A549 (cell line): Measurements from ENCODE around the gene CCN6. TPM values are rescaled to one million over a fixed set of nuclear protein-coding genes. Genes with fewer than 3 reads are reported as not detected.

Source experiments
- ATAC-seq, 2 experiments: fragments of 200-7000 bp in 1 of 2; fragments of >200 bp in 1 of 2; cut with Nextera tagmentation in 1 of 2; cut with Tn5 transposase in 1 of 2; 3 replicates each; pipeline versions ENCODE4 v1.8.0 to v1.9.1; 2018 to 2020; ENCODE audit warnings: mild to moderate bottlenecking in 1 of 2, moderate library complexity in 1 of 2
- CTCF ChIA-PET: fragments of 300-600 bp; sonication (Branson Sonifier 250); formaldehyde crosslinking; extraction: SDS; loops from one replicate; lab custom pipeline; 2021; ENCODE audit warnings: antibody characterized with exemption, inconsistent platforms; lab: Yijun Ruan, JAX
- POLR2A ChIA-PET: fragments of 350-600 bp; formaldehyde crosslinking; extraction: SDS; loops from one replicate; lab custom pipeline; 2021; ENCODE audit warnings: antibody characterized with exemption, inconsistent platforms; lab: Yijun Ruan, JAX
- DNase-seq, 2 experiments: peaks; one replicate each; pipeline versions ENCODE4 v3.0.0 to v3.0.0-alpha.2; 2011 to 2016; ENCODE audit warnings: low read depth in 1 of 2, low spot score in 1 of 2
- FAIRE-seq: peaks from 2 replicates; lab custom pipeline; 2011; peaks lifted over from hg19 to GRCh38; lab: Jason Lieb, UNC
- H3K27ac ChIP-seq, 2 experiments: fragments of >200 bp; sonication (Bioruptor Twin); formaldehyde crosslinking; 3 replicates each; pipeline ENCODE4 v1.5.1; 2016 to 2017
- H3K4me1 ChIP-seq: fragments of >200 bp; sonication (Bioruptor Twin); formaldehyde crosslinking; 3 replicates; pipeline ENCODE4 v1.6.1; 2016
- H3K4me2 ChIP-seq: fragments of >200 bp; sonication (Bioruptor Twin); formaldehyde crosslinking; 3 replicates; pipeline ENCODE4 v1.6.1; 2016
- H3K4me3 ChIP-seq: fragments of >200 bp; sonication (Bioruptor Twin); formaldehyde crosslinking; 3 replicates; pipeline ENCODE4 v1.5.1; 2016
- H3K9me3 ChIP-seq: fragments of >200 bp; sonication (Bioruptor Twin); formaldehyde crosslinking; 3 replicates; pipeline ENCODE4 v1.6.1; 2016
- CBX2 ChIP-seq: fragments of 200-600 bp; sonication (generic); IDR thresholded peaks from 2 replicates; pipeline ENCODE4 v1.6.1; 2016; ENCODE audit warnings: low read depth, mild to moderate bottlenecking, borderline replicate concordance
- CEBPB ChIP-seq, 2 experiments: fragments of >200 bp in 1 of 2; sonication (Bioruptor Twin) in 1 of 2; formaldehyde crosslinking in 1 of 2; IDR thresholded peaks; 2 replicates each; pipeline ENCODE4 v1.6.1; 2012 to 2016
- CHD2 ChIP-seq: fragments of 150-350 bp; IDR thresholded peaks from 2 replicates; pipeline ENCODE4 v1.6.1; 2014; ENCODE audit warnings: low read length; ENCODE audit not compliant: partially characterized antibody
- EHF ChIP-seq: fragments of 250-450 bp; sonication (Bioruptor Pico); IDR thresholded peaks from 2 replicates; pipeline ENCODE4 v1.5.0; 2020; ENCODE audit warnings: mild to moderate bottlenecking
- EHMT2 ChIP-seq: fragments of 200-600 bp; sonication (generic); IDR thresholded peaks from 2 replicates; pipeline ENCODE4 v1.6.1; 2016; ENCODE audit warnings: antibody characterized with exemption, low read depth, mild to moderate bottlenecking, moderate library complexity
- FOSL2 ChIP-seq, 2 experiments: fragments of 450-650 bp in 1 of 2; fragments of >200 bp in 1 of 2; sonication (Bioruptor Twin) in 1 of 2; formaldehyde crosslinking; IDR thresholded peaks; 2 replicates each; pipeline versions ENCODE4 v1.5.0 to v1.6.1; 2016 to 2020; ENCODE audit warnings: mild to moderate bottlenecking in 1 of 2, moderate library complexity in 1 of 2
- FOXS1 ChIP-seq: fragments of 250-450 bp; sonication (Bioruptor Pico); IDR thresholded peaks from 2 replicates; pipeline ENCODE4 v1.5.0; 2020; ENCODE audit warnings: mild to moderate bottlenecking, moderate library complexity
- HES2 ChIP-seq: fragments of >200 bp; sonication (Bioruptor Twin); formaldehyde crosslinking; IDR thresholded peaks from 2 replicates; pipeline ENCODE4 v1.6.1; 2016
- MAFK ChIP-seq: fragments of 450-650 bp; IDR thresholded peaks from 2 replicates; pipeline ENCODE4 v1.6.1; 2014; ENCODE audit not compliant: partially characterized antibody
- MAX ChIP-seq: IDR thresholded peaks from 2 replicates; pipeline ENCODE4 v1.6.1; 2012
- MYC ChIP-seq: IDR thresholded peaks from 2 replicates; pipeline ENCODE4 v1.6.1; 2012; ENCODE audit warnings: mild to moderate bottlenecking, inconsistent platforms, low read length, improper control_type of control experiment, borderline replicate concordance
- PHF8 ChIP-seq: fragments of 200-600 bp; sonication (generic); IDR thresholded peaks from 2 replicates; pipeline ENCODE4 v1.6.1; 2016; ENCODE audit warnings: low read depth, mild to moderate bottlenecking, antibody characterized with exemption, moderate library complexity, borderline replicate concordance
- POLR2A ChIP-seq: IDR thresholded peaks from 2 replicates; pipeline ENCODE4 v1.6.1; 2012; ENCODE audit warnings: mild to moderate bottlenecking, low read length
- POLR2AphosphoS2 ChIP-seq: conservative IDR thresholded peaks from 2 replicates; pipeline ENCODE4 v1.6.1; 2012; ENCODE audit warnings: low read length, improper control_type of control experiment, inconsistent platforms
- TFCP2L1 ChIP-seq: fragments of 250-450 bp; sonication (Bioruptor Pico); IDR thresholded peaks from 2 replicates; pipeline ENCODE4 v1.5.0; 2021; ENCODE audit warnings: mild to moderate bottlenecking
- ZC3H11A ChIP-seq: fragments of 450-650 bp; IDR thresholded peaks from 2 replicates; pipeline ENCODE4 v1.6.1; 2014; ENCODE audit warnings: antibody characterized with exemption, mild to moderate bottlenecking
- ZNF302 ChIP-seq: fragments of 250-450 bp; sonication (Bioruptor Pico); IDR thresholded peaks from 2 replicates; pipeline ENCODE4 v1.9.0; 2021; ENCODE audit warnings: inconsistent platforms, mild to moderate bottlenecking, moderate library complexity
- WGBS: methylation state at CpG from one replicate; pipeline ENCODE4 v1.1.6; 2017; ENCODE audit errors: missing lambda C conversion rate; 5-methylcytosine and 5-hydroxymethylcytosine counted together
- polyA plus RNA-seq, 4 experiments: library from polyadenylated mRNA; depleted of rRNA in 3 of 4; stranded (reverse); fragments of >200 nt; fragmentation: RNase III in 1 of 4; extraction: RNeasy Plus Mini Kit Qiagen cat#74134 plus additional on column Dnase treatment in 1 of 4; gene quantifications; 2 replicates in 3 of 4; 3 replicates in 1 of 4; pipeline ENCODE4 v1.2.3, GENCODE V29; 2011 to 2017
- TF ChIP-seq, protein P1 (sequence below): fragments of 200-600 bp; sonication (generic); IDR thresholded peaks from 2 replicates; pipeline ENCODE4 v1.6.1; 2016; ENCODE audit warnings: antibody characterized with exemption, mild to moderate bottlenecking, moderate library complexity
- TF ChIP-seq, protein P2 (sequence below): fragments of 250-450 bp; sonication (Bioruptor Pico); IDR thresholded peaks from 2 replicates; pipeline ENCODE4 v1.5.0; 2020; ENCODE audit warnings: low read depth, mild to moderate bottlenecking, moderate library complexity
- TF ChIP-seq, protein P3 (sequence below): fragments of 250-450 bp; sonication (Bioruptor Pico); IDR thresholded peaks from 2 replicates; pipeline ENCODE4 v1.5.0; 2021; ENCODE audit warnings: mild to moderate bottlenecking, moderate library complexity, borderline replicate concordance
- TF ChIP-seq, protein P4 (sequence below): fragments of >200 bp; sonication (Bioruptor Twin); formaldehyde crosslinking; IDR thresholded peaks from 3 replicates; pipeline ENCODE4 v1.5.1; 2016

CCN6 gene
- polyA plus RNA-seq, 2 of the 4 experiments (the other 2 are of a cell fraction): not detected

GRCh38 chr6:112113431-112113830 lies 59.5 kb downstream of the CCN6 start:
- POLR2A ChIA-PET: no interaction called here
- ATAC-seq: no peak

GRCh38 chr6:112113918-112114317 lies 60.0 kb downstream of the CCN6 start:
- FAIRE-seq (no peak), ATAC-seq (no peak)
- POLR2A ChIA-PET: no interaction called here

More at GRCh38 chr6:112113431-112113830, 59.5 kb downstream of the CCN6 start:
- H3K4me1 ChIP-seq: no peaks in the 10 kb centered on the region
- no peak overlapping the region for H3K4me2 ChIP-seq
- no peak overlapping the region for H3K27ac ChIP-seq
- TF ChIP-seq PHF8 (no peak), CHD2 (no peak), EHF (CRISPR knock-in tag) (no peak), FOSL2 (IDR thresholded peaks at IDR 0.05) (no peak), FOSL2 (CRISPR knock-in tag; IDR thresholded peaks at IDR 0.05) (no peak), MAFK (no peak), CBX2 (no peak), TFCP2L1 (CRISPR knock-in tag) (no peak)
- TF ChIP-seq, protein P1, sequence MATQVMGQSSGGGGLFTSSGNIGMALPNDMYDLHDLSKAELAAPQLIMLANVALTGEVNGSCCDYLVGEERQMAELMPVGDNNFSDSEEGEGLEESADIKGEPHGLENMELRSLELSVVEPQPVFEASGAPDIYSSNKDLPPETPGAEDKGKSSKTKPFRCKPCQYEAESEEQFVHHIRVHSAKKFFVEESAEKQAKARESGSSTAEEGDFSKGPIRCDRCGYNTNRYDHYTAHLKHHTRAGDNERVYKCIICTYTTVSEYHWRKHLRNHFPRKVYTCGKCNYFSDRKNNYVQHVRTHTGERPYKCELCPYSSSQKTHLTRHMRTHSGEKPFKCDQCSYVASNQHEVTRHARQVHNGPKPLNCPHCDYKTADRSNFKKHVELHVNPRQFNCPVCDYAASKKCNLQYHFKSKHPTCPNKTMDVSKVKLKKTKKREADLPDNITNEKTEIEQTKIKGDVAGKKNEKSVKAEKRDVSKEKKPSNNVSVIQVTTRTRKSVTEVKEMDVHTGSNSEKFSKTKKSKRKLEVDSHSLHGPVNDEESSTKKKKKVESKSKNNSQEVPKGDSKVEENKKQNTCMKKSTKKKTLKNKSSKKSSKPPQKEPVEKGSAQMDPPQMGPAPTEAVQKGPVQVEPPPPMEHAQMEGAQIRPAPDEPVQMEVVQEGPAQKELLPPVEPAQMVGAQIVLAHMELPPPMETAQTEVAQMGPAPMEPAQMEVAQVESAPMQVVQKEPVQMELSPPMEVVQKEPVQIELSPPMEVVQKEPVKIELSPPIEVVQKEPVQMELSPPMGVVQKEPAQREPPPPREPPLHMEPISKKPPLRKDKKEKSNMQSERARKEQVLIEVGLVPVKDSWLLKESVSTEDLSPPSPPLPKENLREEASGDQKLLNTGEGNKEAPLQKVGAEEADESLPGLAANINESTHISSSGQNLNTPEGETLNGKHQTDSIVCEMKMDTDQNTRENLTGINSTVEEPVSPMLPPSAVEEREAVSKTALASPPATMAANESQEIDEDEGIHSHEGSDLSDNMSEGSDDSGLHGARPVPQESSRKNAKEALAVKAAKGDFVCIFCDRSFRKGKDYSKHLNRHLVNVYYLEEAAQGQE: no peak
- TF ChIP-seq, protein P2, sequence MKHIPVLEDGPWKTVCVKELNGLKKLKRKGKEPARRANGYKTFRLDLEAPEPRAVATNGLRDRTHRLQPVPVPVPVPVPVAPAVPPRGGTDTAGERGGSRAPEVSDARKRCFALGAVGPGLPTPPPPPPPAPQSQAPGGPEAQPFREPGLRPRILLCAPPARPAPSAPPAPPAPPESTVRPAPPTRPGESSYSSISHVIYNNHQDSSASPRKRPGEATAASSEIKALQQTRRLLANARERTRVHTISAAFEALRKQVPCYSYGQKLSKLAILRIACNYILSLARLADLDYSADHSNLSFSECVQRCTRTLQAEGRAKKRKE (CRISPR knock-in tag): no peak
- TF ChIP-seq, all 56 proteins: peak for 0
- CTCF ChIA-PET: no interaction called here
- 38% methylated on average over 3 of the region's 3 CpGs for WGBS
- FAIRE-seq (no peak), DNase-seq (no peak)
- Histone ChIP-seq H3K9me3 (no peaks in the 10 kb centered on the region), H3K4me3 (no peak overlapping the region)

DNA sequence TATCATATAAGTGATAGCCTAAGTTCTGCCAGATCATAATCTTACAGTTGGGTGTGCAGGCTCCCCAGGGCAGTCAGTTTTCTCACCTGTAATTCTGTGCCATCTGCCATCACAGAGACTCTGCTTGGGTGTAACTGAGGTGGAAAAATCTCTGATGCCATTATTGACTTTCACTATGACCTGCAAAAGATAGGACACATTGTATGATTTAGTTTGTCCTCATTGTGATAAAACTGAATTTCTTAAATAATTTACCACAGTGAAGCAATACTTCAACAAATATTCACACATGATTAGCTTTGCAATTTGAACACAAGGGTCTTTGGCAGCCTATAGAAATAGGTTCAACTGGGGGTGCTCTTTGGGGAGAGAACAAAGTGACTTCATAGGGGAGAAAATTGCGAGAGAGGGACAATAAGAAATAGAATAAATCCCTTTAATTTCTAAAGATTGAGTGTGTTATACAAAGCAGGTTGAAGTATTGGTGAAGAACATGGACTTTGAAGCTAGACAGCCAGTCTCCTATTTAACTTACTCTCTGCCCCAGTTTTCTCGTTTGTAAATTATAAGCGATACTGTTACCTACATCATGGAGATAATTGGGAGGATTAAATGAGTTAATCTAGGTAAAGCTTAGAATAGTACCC lies 60.8 kb downstream of the CCN6 start:
- no peaks in the 10 kb centered on the region for H3K4me1 ChIP-seq
- CTCF ChIA-PET: interaction anchor here (1.2 kb wide), 1 partner anchor 48 kb away, joined by 3 read pairs; no protein-coding TSS in a partner anchor
- ATAC-seq (no peak), FAIRE-seq (no peak), DNase-seq (no peak)
- 62% methylated on average over 3 of the region's 3 CpGs for WGBS
- H3K4me3 ChIP-seq: no peak overlapping the region
- POLR2A ChIA-PET: no interaction called here
- no peak overlapping the region for H3K27ac ChIP-seq
- no peak overlapping the region for H3K4me2 ChIP-seq
- no peaks in the 10 kb centered on the region for H3K9me3 ChIP-seq
- TF ChIP-seq HES2 (no peak), FOXS1 (CRISPR knock-in tag) (no peak), MAX (no peak), ZC3H11A (no peak), EHMT2 (no peak)
- TF ChIP-seq, protein P3, sequence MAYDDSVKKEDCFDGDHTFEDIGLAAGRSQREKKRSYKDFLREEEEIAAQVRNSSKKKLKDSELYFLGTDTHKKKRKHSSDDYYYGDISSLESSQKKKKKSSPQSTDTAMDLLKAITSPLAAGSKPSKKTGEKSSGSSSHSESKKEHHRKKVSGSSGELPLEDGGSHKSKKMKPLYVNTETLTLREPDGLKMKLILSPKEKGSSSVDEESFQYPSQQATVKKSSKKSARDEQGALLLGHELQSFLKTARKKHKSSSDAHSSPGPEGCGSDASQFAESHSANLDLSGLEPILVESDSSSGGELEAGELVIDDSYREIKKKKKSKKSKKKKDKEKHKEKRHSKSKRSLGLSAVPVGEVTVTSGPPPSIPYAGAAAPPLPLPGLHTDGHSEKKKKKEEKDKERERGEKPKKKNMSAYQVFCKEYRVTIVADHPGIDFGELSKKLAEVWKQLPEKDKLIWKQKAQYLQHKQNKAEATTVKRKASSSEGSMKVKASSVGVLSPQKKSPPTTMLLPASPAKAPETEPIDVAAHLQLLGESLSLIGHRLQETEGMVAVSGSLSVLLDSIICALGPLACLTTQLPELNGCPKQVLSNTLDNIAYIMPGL: no peak

More at GRCh38 chr6:112113918-112114317, 60.0 kb downstream of the CCN6 start:
- CTCF ChIA-PET: no interaction called here
- no peak overlapping the region for H3K27ac ChIP-seq
- TF ChIP-seq POLR2A (no peak), MYC (no peak), ZNF302 (no peak), POLR2AphosphoS2 (no peak), CHD2 (no peak), CEBPB (IDR thresholded peaks at IDR 0.05) (no peak)
- TF ChIP-seq, protein P4, sequence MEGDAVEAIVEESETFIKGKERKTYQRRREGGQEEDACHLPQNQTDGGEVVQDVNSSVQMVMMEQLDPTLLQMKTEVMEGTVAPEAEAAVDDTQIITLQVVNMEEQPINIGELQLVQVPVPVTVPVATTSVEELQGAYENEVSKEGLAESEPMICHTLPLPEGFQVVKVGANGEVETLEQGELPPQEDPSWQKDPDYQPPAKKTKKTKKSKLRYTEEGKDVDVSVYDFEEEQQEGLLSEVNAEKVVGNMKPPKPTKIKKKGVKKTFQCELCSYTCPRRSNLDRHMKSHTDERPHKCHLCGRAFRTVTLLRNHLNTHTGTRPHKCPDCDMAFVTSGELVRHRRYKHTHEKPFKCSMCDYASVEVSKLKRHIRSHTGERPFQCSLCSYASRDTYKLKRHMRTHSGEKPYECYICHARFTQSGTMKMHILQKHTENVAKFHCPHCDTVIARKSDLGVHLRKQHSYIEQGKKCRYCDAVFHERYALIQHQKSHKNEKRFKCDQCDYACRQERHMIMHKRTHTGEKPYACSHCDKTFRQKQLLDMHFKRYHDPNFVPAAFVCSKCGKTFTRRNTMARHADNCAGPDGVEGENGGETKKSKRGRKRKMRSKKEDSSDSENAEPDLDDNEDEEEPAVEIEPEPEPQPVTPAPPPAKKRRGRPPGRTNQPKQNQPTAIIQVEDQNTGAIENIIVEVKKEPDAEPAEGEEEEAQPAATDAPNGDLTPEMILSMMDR: no peak
- no peak overlapping the region for H3K4me3 ChIP-seq
- H3K9me3 ChIP-seq: no peaks in the 10 kb centered on the region
- no peak overlapping the region for H3K4me2 ChIP-seq
- H3K4me1 ChIP-seq: no peaks in the 10 kb centered on the region
- DNase-seq: no peak
